HepG2 (cell line): ENCODE data around the gene MORF4L1. TPM values are rescaled to one million over a fixed set of nuclear protein-coding genes. Genes with fewer than 3 reads are reported as not detected.

Experiments used
- ELF3 ChIP-seq: IDR thresholded peaks from 2 replicates; pipeline ENCODE4 v1.6.1; 2016; ENCODE audit warnings: missing genetic modification reagents, missing compliant biosample characterization
- ZNF275 ChIP-seq: sonication (generic); formaldehyde crosslinking; IDR thresholded peaks from 2 replicates; pipeline ENCODE4 v1.8.0; 2022; ENCODE audit warnings: missing genetic modification reagents, mild to moderate bottlenecking, inconsistent platforms, borderline replicate concordance
- ZNF318 ChIP-seq: sonication (generic); formaldehyde crosslinking; IDR thresholded peaks from 2 replicates; pipeline ENCODE4 v1.4.0; 2020; ENCODE audit warnings: mild to moderate bottlenecking, missing genetic modification reagents
- ZNF543 ChIP-seq: sonication (generic); formaldehyde crosslinking; IDR thresholded peaks from 2 replicates; pipeline ENCODE4 v1.4.0; 2020; ENCODE audit warnings: mild to moderate bottlenecking, missing genetic modification reagents
- ZNF850 ChIP-seq: sonication (generic); formaldehyde crosslinking; conservative IDR thresholded peaks from 2 replicates; pipeline ENCODE4 v1.9.0; 2021; ENCODE audit warnings: mild to moderate bottlenecking, missing genetic modification reagents
- polyA plus RNA-seq, 8 experiments: library from polyadenylated mRNA; depleted of rRNA in 3 of 8; stranded (reverse) in 7 of 8; unstranded in 1 of 8; fragments of >200 nt; fragmentation: Illumina TruSeq in 4 of 8; extraction: Trizol in 4 of 8; gene quantifications; 2 replicates each; pipeline versions ENCODE4 v1.2.1 to v1.2.3, GENCODE V29; 2011 to 2016; ENCODE audit warnings: low read depth in 4 of 8, missing spikeins in 1 of 8, mixed read lengths in 1 of 8; ENCODE audit not compliant: insufficient read depth in 1 of 8
- total RNA-seq, 5 experiments: library from RNA; depleted of rRNA; stranded (reverse); fragments of >200 nt; fragmentation: Illumina TruSeq; extraction: Trizol; gene quantifications; 2 replicates each; pipeline ENCODE4 v1.2.3, GENCODE V29; 2016; ENCODE audit warnings: low read depth in 1 of 5

MORF4L1 gene
- total and polyA plus RNA-seq, 2 of the 13 experiments (the other 11 are each of a cell fraction or from before 2014, with no cell fraction given), result 218 to 219 TPM

GRCh38 chr15:78875107-78875914 is 2.6 kb downstream of the MORF4L1 start (continued):
- TF ChIP-seq ZNF318 (CRISPR knock-in tag), result no peak
- no peak for TF ChIP-seq ZNF850 (CRISPR knock-in tag)
- TF ChIP-seq ZNF543 (CRISPR knock-in tag), result no peak
- no peak for TF ChIP-seq ELF3
- no peak for TF ChIP-seq ZNF275 (CRISPR knock-in tag)
